ENCODE measurements around the gene PMPCA.

GRCh38 chr9:136374183-136374575, 36.3 kb upstream of the PMPCA start:
- TF ChIP-seq CTCF (IDR thresholded peaks at IDR 0.05) (no peak), POLR2A (IDR thresholded peaks at IDR 0.05) (no peak), POLR2AphosphoS5 (IDR thresholded peaks at IDR 0.05) (no peak)

All from gastroesophageal sphincter (tissue), 3 donors.